ENCODE data around the gene FKBP1C. TPM values are rescaled to one million over a fixed set of nuclear protein-coding genes. Genes with fewer than 3 reads are reported as not detected.

The FKBP1C gene
- total RNA-seq, 4 donors from 2014 or later = 0.27 to 0.50 TPM; not detected in 2

DNA sequence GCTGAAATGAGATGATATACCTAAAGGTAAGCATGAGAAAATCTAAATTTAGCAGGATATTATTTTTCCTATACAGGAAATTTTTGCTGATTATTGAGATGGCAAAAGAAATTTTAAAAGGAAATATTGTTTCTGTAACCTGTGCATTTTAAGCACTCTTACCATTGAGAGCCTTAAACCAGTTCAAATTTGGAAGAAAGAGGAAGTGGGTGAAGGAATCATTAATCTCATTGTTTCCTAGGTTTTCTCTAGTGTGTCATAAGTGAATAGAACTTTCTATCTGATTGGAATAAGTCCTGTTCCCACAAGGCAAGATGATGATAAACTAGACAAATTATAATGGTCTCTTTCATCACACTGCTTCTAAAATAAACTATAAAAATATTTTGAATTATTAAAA is 22.4 kb upstream of the FKBP1C start:
- TF ChIP-seq EP300 (IDR thresholded peaks at IDR 0.05) = no peak
- TF ChIP-seq POLR2AphosphoS5 (IDR thresholded peaks at IDR 0.05) = no peak
- no peak for TF ChIP-seq POLR2A (IDR thresholded peaks at IDR 0.05)
- TF ChIP-seq, protein P1, sequence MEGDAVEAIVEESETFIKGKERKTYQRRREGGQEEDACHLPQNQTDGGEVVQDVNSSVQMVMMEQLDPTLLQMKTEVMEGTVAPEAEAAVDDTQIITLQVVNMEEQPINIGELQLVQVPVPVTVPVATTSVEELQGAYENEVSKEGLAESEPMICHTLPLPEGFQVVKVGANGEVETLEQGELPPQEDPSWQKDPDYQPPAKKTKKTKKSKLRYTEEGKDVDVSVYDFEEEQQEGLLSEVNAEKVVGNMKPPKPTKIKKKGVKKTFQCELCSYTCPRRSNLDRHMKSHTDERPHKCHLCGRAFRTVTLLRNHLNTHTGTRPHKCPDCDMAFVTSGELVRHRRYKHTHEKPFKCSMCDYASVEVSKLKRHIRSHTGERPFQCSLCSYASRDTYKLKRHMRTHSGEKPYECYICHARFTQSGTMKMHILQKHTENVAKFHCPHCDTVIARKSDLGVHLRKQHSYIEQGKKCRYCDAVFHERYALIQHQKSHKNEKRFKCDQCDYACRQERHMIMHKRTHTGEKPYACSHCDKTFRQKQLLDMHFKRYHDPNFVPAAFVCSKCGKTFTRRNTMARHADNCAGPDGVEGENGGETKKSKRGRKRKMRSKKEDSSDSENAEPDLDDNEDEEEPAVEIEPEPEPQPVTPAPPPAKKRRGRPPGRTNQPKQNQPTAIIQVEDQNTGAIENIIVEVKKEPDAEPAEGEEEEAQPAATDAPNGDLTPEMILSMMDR (IDR thresholded peaks at IDR 0.05) = no peak
- Histone ChIP-seq H3K4me3 (no peak overlapping the region), H3K4me1 (no peaks in the 10 kb centered on the region), H3K9me3 (no peaks in the 10 kb centered on the region), H3K27ac (no peak overlapping the region), H3K27me3 (no peaks in the 10 kb centered on the region), H3K36me3 (no peaks in the 10 kb centered on the region)
- ATAC-seq = no peak

DNA sequence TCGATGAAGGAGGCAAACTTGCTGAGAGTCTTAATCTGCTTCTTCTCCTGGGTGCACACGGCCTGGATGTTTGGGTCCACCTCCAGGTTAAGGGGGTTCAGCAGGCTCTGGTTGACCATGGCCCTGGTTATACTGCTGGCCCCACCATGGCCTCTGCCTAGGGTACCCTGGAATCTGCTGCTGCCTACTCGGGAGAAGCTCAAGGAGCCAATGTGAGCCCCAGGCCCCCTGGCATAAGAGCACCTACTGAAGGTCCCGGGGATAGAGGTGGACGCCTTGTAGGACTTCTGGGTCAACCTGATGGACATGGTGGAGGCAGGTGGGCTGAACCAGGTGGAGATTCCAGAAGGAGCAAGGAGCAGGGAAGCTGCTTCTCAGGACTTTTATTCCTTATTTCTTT is 17.9 kb upstream of the FKBP1C start:
- no peak overlapping the region for H3K4me3 ChIP-seq
- TF ChIP-seq, protein P1 (IDR thresholded peaks at IDR 0.05) = no peak
- TF ChIP-seq POLR2A (IDR thresholded peaks at IDR 0.05) (no peak), EP300 (IDR thresholded peaks at IDR 0.05) (no peak), POLR2AphosphoS5 (IDR thresholded peaks at IDR 0.05) (no peak)
- ATAC-seq = no peak
- H3K4me1 ChIP-seq = no peaks in the 10 kb centered on the region
- no peaks in the 10 kb centered on the region for H3K36me3 ChIP-seq
- no peaks in the 10 kb centered on the region for H3K27me3 ChIP-seq
- H3K9me3 ChIP-seq = no peaks in the 10 kb centered on the region
- WGBS, 2 donors (ENCODE audit: low coverage in 1 of 2) = 80% methylated on average over 1 of the region's 5 CpGs; no CpG with 5 or more reads in 1 of the 2 donors
- H3K27ac ChIP-seq = no peak overlapping the region

DNA sequence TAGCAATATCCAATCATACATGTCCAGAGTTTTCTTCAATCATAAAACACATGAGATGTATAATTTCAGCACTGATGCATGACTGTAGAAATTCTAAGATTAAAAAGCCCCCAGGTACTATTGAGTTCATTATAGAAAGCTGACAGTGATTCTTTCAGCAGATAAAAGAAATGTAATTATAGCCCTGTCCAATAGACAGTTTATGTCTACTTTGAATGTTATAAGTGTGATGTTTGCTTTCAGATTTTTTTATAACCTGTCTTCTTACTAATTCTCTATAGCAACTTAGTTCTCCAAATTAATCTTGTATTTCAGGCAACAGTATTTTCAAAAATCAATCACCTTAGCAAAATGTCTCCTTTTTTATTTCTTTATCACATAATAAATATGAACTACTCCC is 13.5 kb upstream of the FKBP1C start:
- Histone ChIP-seq H3K36me3 (no peaks in the 10 kb centered on the region), H3K4me1 (no peaks in the 10 kb centered on the region), H3K27me3 (no peaks in the 10 kb centered on the region), H3K4me3 (no peak overlapping the region), H3K9me3 (no peaks in the 10 kb centered on the region), H3K27ac (no peak overlapping the region)
- TF ChIP-seq POLR2AphosphoS5 (IDR thresholded peaks at IDR 0.05) = no peak
- TF ChIP-seq, protein P1 (IDR thresholded peaks at IDR 0.05) = no peak
- no peak for ATAC-seq

DNA sequence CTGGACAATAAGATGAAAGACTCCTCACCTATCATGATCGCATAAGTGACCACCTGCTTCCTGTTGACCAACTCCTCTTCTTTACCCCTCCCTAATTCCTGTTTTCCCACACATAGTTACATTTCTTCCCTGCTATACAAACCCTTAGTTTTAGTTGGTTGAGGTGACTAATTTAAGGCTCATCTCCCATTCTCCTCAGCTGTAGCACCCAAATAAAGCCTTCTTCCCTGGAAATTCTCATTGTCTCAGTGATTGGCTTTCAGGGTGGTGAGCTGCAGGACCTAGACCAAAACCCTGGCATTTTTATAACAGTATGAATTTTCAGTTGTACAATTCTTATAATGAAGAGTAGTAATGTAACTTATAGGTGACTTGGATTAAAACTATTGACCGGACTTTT is 2.1 kb downstream of the FKBP1C start:
- WGBS, 2 donors (ENCODE audit: low coverage in 1 of 2) = 82 to 96% methylated on average over 2 of the region's 2 CpGs
- no peaks in the 10 kb centered on the region for H3K4me1 ChIP-seq

DNA sequence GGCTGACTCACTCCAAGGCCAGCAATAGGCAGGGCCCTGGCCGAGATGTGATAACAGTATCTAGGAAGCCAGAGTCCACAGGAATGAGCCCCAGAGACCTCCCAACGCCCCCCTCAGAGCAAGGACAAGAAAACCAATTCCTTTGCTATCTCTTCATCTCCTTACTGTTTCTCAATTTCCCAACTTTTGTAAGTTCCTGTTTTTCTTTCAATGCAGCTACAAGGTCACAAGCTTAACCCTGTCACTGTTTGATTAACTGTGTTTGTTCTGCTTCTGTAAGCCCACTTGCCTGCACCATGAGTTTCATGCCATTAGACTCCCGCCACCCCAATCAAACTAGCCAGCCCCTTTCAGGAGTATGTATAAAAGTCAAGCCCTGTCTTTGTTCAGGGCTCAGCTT is 3.5 kb downstream of the FKBP1C start:
- Histone ChIP-seq H3K36me3 (no peaks in the 10 kb centered on the region), H3K27me3 (no peaks in the 10 kb centered on the region), H3K27ac (no peak overlapping the region), H3K9me3 (peaks cover 0 to 5% (median 0%) of the 10 kb centered on the region in 3 donors), H3K4me3 (no peak overlapping the region), H3K4me1 (no peaks in the 10 kb centered on the region)
- ATAC-seq = no peak
- 34 to 49% methylated on average over 3 of the region's 3 CpGs for WGBS, 2 donors (ENCODE audit: low coverage in 1 of 2)
- TF ChIP-seq EP300 (IDR thresholded peaks at IDR 0.05) = no peak
- no peak for TF ChIP-seq POLR2AphosphoS5 (IDR thresholded peaks at IDR 0.05)
- TF ChIP-seq, protein P1 (IDR thresholded peaks at IDR 0.05) = no peak
- no peak for TF ChIP-seq POLR2A (IDR thresholded peaks at IDR 0.05)

More for the DNA sequence above, 2.1 kb downstream of the FKBP1C start:
- H3K9me3 ChIP-seq = peaks cover 0 to 5% (median 0%) of the 10 kb centered on the region in 3 donors
- H3K4me3 ChIP-seq = no peak overlapping the region
- no peaks in the 10 kb centered on the region for H3K27me3 ChIP-seq
- ATAC-seq = no peak
- H3K27ac ChIP-seq = no peak overlapping the region
- TF ChIP-seq POLR2AphosphoS5 (IDR thresholded peaks at IDR 0.05) (no peak), EP300 (IDR thresholded peaks at IDR 0.05) (no peak), POLR2A (IDR thresholded peaks at IDR 0.05) (no peak)
- TF ChIP-seq, protein P1 (IDR thresholded peaks at IDR 0.05) = no peak
- H3K36me3 ChIP-seq = no peaks in the 10 kb centered on the region
